ENCODE measurements around the gene CEMIP. TPM values are rescaled to one million over a fixed set of nuclear protein-coding genes. Genes with fewer than 3 reads are reported as not detected.

Gene CEMIP
- total RNA-seq, 2 donors from 2014 or later = 1.6 TPM; not detected in 1

- intact Hi-C loops (cut with DNase I) = no loop called here
- Histone ChIP-seq H3K27ac (no peak overlapping the region), H3K4me1 (no peaks in the 10 kb centered on the region), H3K4me3 (no peak overlapping the region), H3K27me3 (no peaks in the 10 kb centered on the region), H3K36me3 (replicated peaks in 1 of 2; ENCODE audit: insufficient read depth in 1 of 2, low read depth in 2 of 2) (no peaks in the 10 kb centered on the region), H3K9me3 (no peaks in the 10 kb centered on the region)
- TF ChIP-seq POLR2A (IDR thresholded peaks at IDR 0.05) = no peak
- no peak for TF ChIP-seq CTCF (IDR thresholded peaks at IDR 0.05)
- 91 to 94% methylated on average over 12 to 16 of the region's 16 CpGs for WGBS, 2 donors
- ATAC-seq (no peak), DNase-seq (no peak)
Measured at GRCh38 chr15:80936288-80937078, 157.3 kb downstream of the CEMIP start.

GRCh38 chr15:80937718-80938117, 158.5 kb downstream of the CEMIP start:
- no peak overlapping the region for H3K4me3 ChIP-seq
- ATAC-seq = no peak
- DNase-seq = no peak
- intact Hi-C loops (cut with DNase I) = no loop called here
- H3K27ac ChIP-seq = no peak overlapping the region
- H3K4me1 ChIP-seq = no peaks in the 10 kb centered on the region
- no peaks in the 10 kb centered on the region for H3K36me3 ChIP-seq (replicated peaks in 1 of 2; ENCODE audit: insufficient read depth in 1 of 2, low read depth in 2 of 2)
- 94 to 97% methylated on average over 12 of the region's 12 CpGs for WGBS, 2 donors
- TF ChIP-seq POLR2A (IDR thresholded peaks at IDR 0.05) = no peak
- TF ChIP-seq CTCF (IDR thresholded peaks at IDR 0.05) = no peak
- H3K27me3 ChIP-seq = no peaks in the 10 kb centered on the region
- no peaks in the 10 kb centered on the region for H3K9me3 ChIP-seq

GRCh38 chr15:80939216-80939615, 160.0 kb downstream of the CEMIP start:
- Histone ChIP-seq H3K36me3 (replicated peaks in 1 of 2; ENCODE audit: insufficient read depth in 1 of 2, low read depth in 2 of 2) (no peaks in the 10 kb centered on the region), H3K9me3 (no peaks in the 10 kb centered on the region), H3K27me3 (no peaks in the 10 kb centered on the region), H3K4me1 (no peaks in the 10 kb centered on the region), H3K27ac (no peak overlapping the region), H3K4me3 (no peak overlapping the region)
- TF ChIP-seq POLR2A (IDR thresholded peaks at IDR 0.05) = no peak
- TF ChIP-seq CTCF (IDR thresholded peaks at IDR 0.05) = no peak
- no peak for ATAC-seq
- intact Hi-C loops (cut with DNase I) = no loop called here
- DNase-seq = no peak
- 88 to 94% methylated on average over 3 of the region's 3 CpGs for WGBS, 2 donors

GRCh38 chr15:80940331-80940730, 161.2 kb downstream of the CEMIP start:
- no peak overlapping the region for H3K4me3 ChIP-seq
- intact Hi-C loops (cut with DNase I) = no loop called here
- no peak for ATAC-seq
- H3K4me1 ChIP-seq = no peaks in the 10 kb centered on the region
- H3K27ac ChIP-seq = no peak overlapping the region
- TF ChIP-seq CTCF (IDR thresholded peaks at IDR 0.05) = no peak
- no peak for TF ChIP-seq POLR2A (IDR thresholded peaks at IDR 0.05)
- H3K27me3 ChIP-seq = no peaks in the 10 kb centered on the region
- H3K36me3 ChIP-seq (replicated peaks in 1 of 2; ENCODE audit: insufficient read depth in 1 of 2, low read depth in 2 of 2) = no peaks in the 10 kb centered on the region
- WGBS, 2 donors = 77 to 93% methylated on average over 3 to 4 of the region's 4 CpGs
- H3K9me3 ChIP-seq = no peaks in the 10 kb centered on the region
- DNase-seq = no peak

GRCh38 chr15:80940851-80941250, 161.7 kb downstream of the CEMIP start:
- no peak overlapping the region for H3K4me3 ChIP-seq
- ATAC-seq (no peak), DNase-seq (no peak)
- no peaks in the 10 kb centered on the region for H3K9me3 ChIP-seq
- no peaks in the 10 kb centered on the region for H3K27me3 ChIP-seq
- intact Hi-C loops (cut with DNase I) = no loop called here
- 96 to 100% methylated on average over 6 of the region's 6 CpGs for WGBS, 2 donors
- TF ChIP-seq POLR2A (IDR thresholded peaks at IDR 0.05) (no peak), CTCF (IDR thresholded peaks at IDR 0.05) (no peak)
- no peak overlapping the region for H3K27ac ChIP-seq
- no peaks in the 10 kb centered on the region for H3K4me1 ChIP-seq
- peaks cover 0 to under 1% of the 10 kb centered on the region in 2 donors for H3K36me3 ChIP-seq (replicated peaks in 1 of 2; ENCODE audit: insufficient read depth in 1 of 2, low read depth in 2 of 2)
